Ishikawa (cell line): ENCODE results near the gene TPM3.

Experiments used
- CEBPB ChIP-seq: IDR thresholded peaks from 2 replicates; pipeline ENCODE4 v1.6.1; 2012
- CREB1 ChIP-seq: IDR thresholded peaks from 2 replicates; pipeline ENCODE4 v1.6.1; 2012; ENCODE audit warnings: low read depth
- EGR1 ChIP-seq: IDR thresholded peaks from 2 replicates; pipeline ENCODE4 v1.6.1; 2012
- EP300 ChIP-seq: IDR thresholded peaks from 2 replicates; pipeline ENCODE4 v1.6.1; 2012; ENCODE audit warnings: borderline replicate concordance
- NFIC ChIP-seq: IDR thresholded peaks from 2 replicates; pipeline ENCODE4 v1.6.1; 2012
- RAD21 ChIP-seq: IDR thresholded peaks from 2 replicates; pipeline ENCODE4 v1.6.1; 2012; ENCODE audit warnings: low read depth
- TAF1 ChIP-seq: IDR thresholded peaks from 2 replicates; pipeline ENCODE4 v1.6.1; 2012; ENCODE audit warnings: low read depth, mild to moderate bottlenecking
- TCF12 ChIP-seq: IDR thresholded peaks from 2 replicates; pipeline ENCODE4 v1.6.1; 2012; ENCODE audit warnings: low read depth
- TEAD4 ChIP-seq: IDR thresholded peaks from 2 replicates; pipeline ENCODE4 v1.6.1; 2012
- YY1 ChIP-seq: IDR thresholded peaks from 2 replicates; pipeline ENCODE4 v1.6.1; 2012; ENCODE audit warnings: low read depth
- ZBTB7A ChIP-seq: IDR thresholded peaks from 2 replicates; pipeline ENCODE4 v1.6.1; 2012; ENCODE audit warnings: low read depth
- TF ChIP-seq, protein P1 (sequence below): IDR thresholded peaks from 2 replicates; pipeline ENCODE4 v1.6.1; 2012
- TF ChIP-seq, protein P2 (sequence below): IDR thresholded peaks from 2 replicates; pipeline ENCODE4 v1.6.1; 2012; ENCODE audit warnings: low read depth, mild to moderate bottlenecking
- TF ChIP-seq, protein P3 (sequence below): IDR thresholded peaks from 2 replicates; pipeline ENCODE4 v1.6.1; 2012

DNA sequence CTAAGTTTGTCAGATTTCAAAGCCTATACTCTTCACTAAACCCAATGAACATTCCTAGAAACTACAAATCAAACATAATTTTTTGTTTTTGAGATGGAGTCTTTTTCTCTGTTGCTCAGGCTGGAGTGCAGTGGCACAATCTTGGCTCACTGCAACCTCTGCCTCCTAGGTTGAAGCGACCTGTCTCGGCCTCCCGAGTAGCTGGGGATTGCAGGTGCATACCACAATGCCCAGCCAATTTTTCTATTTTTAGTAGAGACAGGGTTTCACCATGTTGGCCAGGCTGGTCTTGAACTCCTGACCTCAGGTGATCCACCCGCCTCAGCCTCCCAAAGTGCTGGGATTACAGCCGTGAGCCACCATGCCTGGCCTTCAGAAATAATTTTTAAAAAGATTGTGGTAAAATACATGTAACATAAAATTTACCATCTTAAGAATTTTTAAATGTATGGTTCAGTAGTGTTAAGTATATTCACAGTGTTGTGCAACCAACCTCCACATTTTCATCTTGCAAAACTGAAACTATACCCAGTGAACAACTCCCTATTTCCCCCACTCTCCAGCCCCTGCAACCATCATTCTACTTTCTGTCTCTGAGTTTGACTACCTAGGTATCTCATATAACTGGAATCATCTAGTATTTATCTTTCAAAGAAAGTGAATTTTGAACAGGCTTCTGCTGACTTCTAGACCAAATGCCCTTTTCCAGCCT, 16.9 kb upstream of the TPM3 start:
- TF ChIP-seq, protein P1, sequence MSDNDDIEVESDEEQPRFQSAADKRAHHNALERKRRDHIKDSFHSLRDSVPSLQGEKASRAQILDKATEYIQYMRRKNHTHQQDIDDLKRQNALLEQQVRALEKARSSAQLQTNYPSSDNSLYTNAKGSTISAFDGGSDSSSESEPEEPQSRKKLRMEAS = no peak
- TF ChIP-seq TEAD4 (no peak), CEBPB (no peak), EP300 (no peak), NFIC (no peak), CREB1 (no peak), ZBTB7A (no peak), EGR1 (no peak), TAF1 (no peak), TCF12 (no peak), RAD21 (no peak), YY1 (no peak)
- TF ChIP-seq, protein P2, sequence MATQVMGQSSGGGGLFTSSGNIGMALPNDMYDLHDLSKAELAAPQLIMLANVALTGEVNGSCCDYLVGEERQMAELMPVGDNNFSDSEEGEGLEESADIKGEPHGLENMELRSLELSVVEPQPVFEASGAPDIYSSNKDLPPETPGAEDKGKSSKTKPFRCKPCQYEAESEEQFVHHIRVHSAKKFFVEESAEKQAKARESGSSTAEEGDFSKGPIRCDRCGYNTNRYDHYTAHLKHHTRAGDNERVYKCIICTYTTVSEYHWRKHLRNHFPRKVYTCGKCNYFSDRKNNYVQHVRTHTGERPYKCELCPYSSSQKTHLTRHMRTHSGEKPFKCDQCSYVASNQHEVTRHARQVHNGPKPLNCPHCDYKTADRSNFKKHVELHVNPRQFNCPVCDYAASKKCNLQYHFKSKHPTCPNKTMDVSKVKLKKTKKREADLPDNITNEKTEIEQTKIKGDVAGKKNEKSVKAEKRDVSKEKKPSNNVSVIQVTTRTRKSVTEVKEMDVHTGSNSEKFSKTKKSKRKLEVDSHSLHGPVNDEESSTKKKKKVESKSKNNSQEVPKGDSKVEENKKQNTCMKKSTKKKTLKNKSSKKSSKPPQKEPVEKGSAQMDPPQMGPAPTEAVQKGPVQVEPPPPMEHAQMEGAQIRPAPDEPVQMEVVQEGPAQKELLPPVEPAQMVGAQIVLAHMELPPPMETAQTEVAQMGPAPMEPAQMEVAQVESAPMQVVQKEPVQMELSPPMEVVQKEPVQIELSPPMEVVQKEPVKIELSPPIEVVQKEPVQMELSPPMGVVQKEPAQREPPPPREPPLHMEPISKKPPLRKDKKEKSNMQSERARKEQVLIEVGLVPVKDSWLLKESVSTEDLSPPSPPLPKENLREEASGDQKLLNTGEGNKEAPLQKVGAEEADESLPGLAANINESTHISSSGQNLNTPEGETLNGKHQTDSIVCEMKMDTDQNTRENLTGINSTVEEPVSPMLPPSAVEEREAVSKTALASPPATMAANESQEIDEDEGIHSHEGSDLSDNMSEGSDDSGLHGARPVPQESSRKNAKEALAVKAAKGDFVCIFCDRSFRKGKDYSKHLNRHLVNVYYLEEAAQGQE = no peak
- TF ChIP-seq, protein P3, sequence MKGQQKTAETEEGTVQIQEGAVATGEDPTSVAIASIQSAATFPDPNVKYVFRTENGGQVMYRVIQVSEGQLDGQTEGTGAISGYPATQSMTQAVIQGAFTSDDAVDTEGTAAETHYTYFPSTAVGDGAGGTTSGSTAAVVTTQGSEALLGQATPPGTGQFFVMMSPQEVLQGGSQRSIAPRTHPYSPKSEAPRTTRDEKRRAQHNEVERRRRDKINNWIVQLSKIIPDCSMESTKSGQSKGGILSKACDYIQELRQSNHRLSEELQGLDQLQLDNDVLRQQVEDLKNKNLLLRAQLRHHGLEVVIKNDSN = no peak
